ENCODE measurements around the gene PLEKHM3.

DNA sequence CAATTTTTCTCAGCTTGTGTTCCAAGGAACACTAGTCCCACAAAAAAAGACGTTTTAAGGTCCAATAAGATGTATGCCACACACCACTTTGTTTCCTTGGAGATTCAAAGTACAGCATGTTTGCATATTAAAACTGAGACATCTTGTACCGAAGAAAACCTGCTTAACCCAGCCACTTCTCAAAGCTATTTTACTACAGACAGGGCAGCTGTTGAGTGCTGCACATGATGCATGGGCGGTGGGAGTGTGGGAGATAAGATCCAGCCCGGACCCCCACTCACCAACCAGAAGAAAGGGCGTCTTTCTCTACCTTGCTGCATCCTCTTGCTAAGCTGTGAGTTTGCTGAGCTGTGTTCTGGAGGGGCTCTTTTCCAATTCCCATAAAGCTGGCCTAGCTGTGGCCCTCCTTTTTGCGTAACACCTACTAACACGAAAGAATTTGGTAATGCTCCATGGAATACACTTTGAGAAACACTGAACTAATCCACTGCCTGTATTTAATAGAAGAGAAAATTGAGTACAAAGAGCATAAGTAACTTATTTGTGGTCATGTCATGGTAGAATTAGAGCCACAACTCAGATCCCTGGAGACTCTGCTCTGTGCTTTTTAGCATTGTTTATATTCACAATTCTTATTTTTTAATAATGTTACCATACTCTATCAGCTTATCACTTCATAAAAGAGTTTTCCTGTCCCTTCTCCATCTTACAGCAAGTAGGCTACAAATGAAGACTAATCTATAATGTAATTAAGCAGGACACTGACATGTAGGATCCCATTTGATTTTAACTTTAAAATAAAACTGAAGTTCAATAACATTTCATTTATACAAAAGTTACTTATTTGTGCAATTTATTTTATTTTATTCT, 90.0 kb downstream of the PLEKHM3 start:
- TF ChIP-seq, protein P1, sequence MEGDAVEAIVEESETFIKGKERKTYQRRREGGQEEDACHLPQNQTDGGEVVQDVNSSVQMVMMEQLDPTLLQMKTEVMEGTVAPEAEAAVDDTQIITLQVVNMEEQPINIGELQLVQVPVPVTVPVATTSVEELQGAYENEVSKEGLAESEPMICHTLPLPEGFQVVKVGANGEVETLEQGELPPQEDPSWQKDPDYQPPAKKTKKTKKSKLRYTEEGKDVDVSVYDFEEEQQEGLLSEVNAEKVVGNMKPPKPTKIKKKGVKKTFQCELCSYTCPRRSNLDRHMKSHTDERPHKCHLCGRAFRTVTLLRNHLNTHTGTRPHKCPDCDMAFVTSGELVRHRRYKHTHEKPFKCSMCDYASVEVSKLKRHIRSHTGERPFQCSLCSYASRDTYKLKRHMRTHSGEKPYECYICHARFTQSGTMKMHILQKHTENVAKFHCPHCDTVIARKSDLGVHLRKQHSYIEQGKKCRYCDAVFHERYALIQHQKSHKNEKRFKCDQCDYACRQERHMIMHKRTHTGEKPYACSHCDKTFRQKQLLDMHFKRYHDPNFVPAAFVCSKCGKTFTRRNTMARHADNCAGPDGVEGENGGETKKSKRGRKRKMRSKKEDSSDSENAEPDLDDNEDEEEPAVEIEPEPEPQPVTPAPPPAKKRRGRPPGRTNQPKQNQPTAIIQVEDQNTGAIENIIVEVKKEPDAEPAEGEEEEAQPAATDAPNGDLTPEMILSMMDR (optimal IDR thresholded peaks at IDR 0.05 in 1 of 3, IDR thresholded peaks at IDR 0.05 in 1 of 3, conservative IDR thresholded peaks at IDR 0.05 in 1 of 3; ENCODE audit: extremely low read depth in 1 of 3, insufficient read depth in 2 of 3, low read length in 3 of 3) = no peak
- no peak for TF ChIP-seq EZH2 (IDR thresholded peaks at IDR 0.05; ENCODE audit: low read length)

Measured in keratinocyte (primary cell).